ENCODE data around the gene RGS21. TPM values are rescaled to one million over a fixed set of nuclear protein-coding genes. Genes with fewer than 3 reads are reported as not detected.

RGS21 gene
- total and polyA plus RNA-seq, 12 donors, result not detected

- Histone ChIP-seq H3K4me3 (no peak overlapping the region), H3K4me1 (replicated peaks in 1 of 2) (no peaks in the 10 kb centered on the region), H3K27me3 (no peaks in the 10 kb centered on the region), H3K36me3 (replicated peaks in 1 of 2) (no peaks in the 10 kb centered on the region), H3K9me3 (replicated peaks in 1 of 3) (no peaks in the 10 kb centered on the region), H3K27ac (no peak overlapping the region)
- intact Hi-C loops (cut with DNase I), result no loop called here
- WGBS, 4 donors, result 35 to 65% (median 50%) methylated on average over 1 of the region's 1 CpG
- no peak for DNase-seq
- no peak for TF ChIP-seq POLR2A (IDR thresholded peaks at IDR 0.05)
- TF ChIP-seq CTCF (IDR thresholded peaks at IDR 0.05), result peak in 4 of 6 experiments; percentile 16 to 36 (median 24)
Measured at GRCh38 chr1:192311281-192311680, 5.5 kb upstream of the RGS21 start.

- 82 to 94% (median 89%) methylated on average over 6 of the region's 6 CpGs for WGBS, 4 donors
- no peak for DNase-seq
- intact Hi-C loops (cut with DNase I), result no loop called here
Measured at GRCh38 chr1:192327997-192328396, 11.2 kb downstream of the RGS21 start.

DNA sequence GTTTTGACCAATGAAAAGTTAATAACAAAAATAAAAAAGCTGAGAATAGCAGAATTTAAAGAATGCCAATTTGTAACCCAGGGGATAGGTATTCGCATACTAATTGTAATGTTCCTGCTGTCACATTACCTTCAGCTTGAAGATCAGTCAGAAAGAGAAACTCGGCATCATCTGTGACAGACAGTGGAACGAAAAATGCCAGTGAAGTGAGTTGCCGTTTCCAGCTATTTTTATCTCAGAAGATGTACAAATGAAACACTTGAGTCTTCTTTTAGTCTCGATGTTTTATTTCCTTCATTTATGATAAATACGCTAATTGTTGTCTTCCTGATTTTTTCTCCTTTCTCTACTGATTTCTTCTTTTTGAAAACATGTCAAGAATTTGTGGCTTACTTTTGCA is 26.1 kb downstream of the RGS21 start:
- no peak overlapping the region for H3K4me3 ChIP-seq
- intact Hi-C loops (cut with DNase I), result no loop called here
- no peaks in the 10 kb centered on the region for H3K9me3 ChIP-seq (replicated peaks in 1 of 3)
- H3K27ac ChIP-seq, result no peak overlapping the region
- no peaks in the 10 kb centered on the region for H3K4me1 ChIP-seq (replicated peaks in 1 of 2)
- H3K36me3 ChIP-seq (replicated peaks in 1 of 2), result no peaks in the 10 kb centered on the region
- TF ChIP-seq CTCF (IDR thresholded peaks at IDR 0.05) (no peak), POLR2A (IDR thresholded peaks at IDR 0.05) (no peak)
- WGBS, 4 donors, result 64 to 73% (median 69%) methylated on average over 6 of the region's 6 CpGs
- no peak for DNase-seq
- H3K27me3 ChIP-seq, result no peaks in the 10 kb centered on the region

More at GRCh38 chr1:192327997-192328396, 11.2 kb downstream of the RGS21 start:
- Histone ChIP-seq H3K4me3 (no peak overlapping the region), H3K9me3 (replicated peaks in 1 of 3) (no peaks in the 10 kb centered on the region), H3K27me3 (no peaks in the 10 kb centered on the region), H3K36me3 (replicated peaks in 1 of 2) (no peaks in the 10 kb centered on the region), H3K27ac (no peak overlapping the region), H3K4me1 (replicated peaks in 1 of 2) (no peaks in the 10 kb centered on the region)
- no peak for TF ChIP-seq POLR2A (IDR thresholded peaks at IDR 0.05)
- TF ChIP-seq CTCF (IDR thresholded peaks at IDR 0.05), result no peak

- TF ChIP-seq POLR2A (IDR thresholded peaks at IDR 0.05), result no peak
- TF ChIP-seq CTCF (IDR thresholded peaks at IDR 0.05), result no peak
- no peak for DNase-seq
- 54 to 67% (median 67%) methylated on average over 3 of the region's 3 CpGs for WGBS, 4 donors
Measured at GRCh38 chr1:192343344-192343743, 26.6 kb downstream of the RGS21 start.

More at GRCh38 chr1:192343344-192343743, 26.6 kb downstream of the RGS21 start:
- Histone ChIP-seq H3K27ac (no peak overlapping the region), H3K27me3 (no peaks in the 10 kb centered on the region), H3K4me1 (replicated peaks in 1 of 2) (no peaks in the 10 kb centered on the region), H3K4me3 (no peak overlapping the region), H3K36me3 (replicated peaks in 1 of 2) (no peaks in the 10 kb centered on the region), H3K9me3 (replicated peaks in 1 of 3) (no peaks in the 10 kb centered on the region)
- intact Hi-C loops (cut with DNase I), result no loop called here

Data from adrenal gland (tissue), 12 donors.